ENCODE results near the gene CDRT4. TPM values are rescaled to one million over a fixed set of nuclear protein-coding genes. Genes with fewer than 3 reads are reported as not detected.
"Not testable (repeated sequence)": the region's sequence is repeated elsewhere in the genome, so short reads cannot be mapped to it uniquely, and the experiment has no call there.

Gene CDRT4
- polyA plus RNA-seq, 2 of the 4 experiments (the other 2 are of a cell fraction), result 0.58 to 5.4 TPM

DNA sequence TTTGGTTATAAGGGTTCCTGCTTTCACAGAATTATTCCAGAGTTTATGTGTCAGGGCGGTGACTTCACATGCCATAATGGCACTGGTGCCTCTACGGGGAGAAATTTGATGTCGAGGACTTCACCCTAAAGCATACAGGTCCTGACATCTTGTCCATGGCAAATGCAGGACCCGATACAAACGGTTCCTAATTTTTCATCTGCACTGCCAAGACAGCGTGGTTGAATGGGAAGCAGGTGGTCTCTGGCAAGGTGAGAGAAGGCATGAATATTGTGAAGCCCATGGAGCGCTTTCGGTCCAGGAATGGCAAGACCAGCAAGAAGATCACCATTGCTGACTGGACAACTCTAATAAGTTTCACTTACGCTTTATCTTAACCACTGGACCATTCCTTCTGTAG lies 39.6 kb upstream of the CDRT4 start:
- Histone ChIP-seq H3K4me3 (no peak overlapping the region), H3K9me3 (no peaks in the 10 kb centered on the region), H3K4me2 (no peak overlapping the region), H3K27ac (no peak overlapping the region), H3K4me1 (peaks cover 16% of the 10 kb centered on the region)
- TF ChIP-seq, protein P1, sequence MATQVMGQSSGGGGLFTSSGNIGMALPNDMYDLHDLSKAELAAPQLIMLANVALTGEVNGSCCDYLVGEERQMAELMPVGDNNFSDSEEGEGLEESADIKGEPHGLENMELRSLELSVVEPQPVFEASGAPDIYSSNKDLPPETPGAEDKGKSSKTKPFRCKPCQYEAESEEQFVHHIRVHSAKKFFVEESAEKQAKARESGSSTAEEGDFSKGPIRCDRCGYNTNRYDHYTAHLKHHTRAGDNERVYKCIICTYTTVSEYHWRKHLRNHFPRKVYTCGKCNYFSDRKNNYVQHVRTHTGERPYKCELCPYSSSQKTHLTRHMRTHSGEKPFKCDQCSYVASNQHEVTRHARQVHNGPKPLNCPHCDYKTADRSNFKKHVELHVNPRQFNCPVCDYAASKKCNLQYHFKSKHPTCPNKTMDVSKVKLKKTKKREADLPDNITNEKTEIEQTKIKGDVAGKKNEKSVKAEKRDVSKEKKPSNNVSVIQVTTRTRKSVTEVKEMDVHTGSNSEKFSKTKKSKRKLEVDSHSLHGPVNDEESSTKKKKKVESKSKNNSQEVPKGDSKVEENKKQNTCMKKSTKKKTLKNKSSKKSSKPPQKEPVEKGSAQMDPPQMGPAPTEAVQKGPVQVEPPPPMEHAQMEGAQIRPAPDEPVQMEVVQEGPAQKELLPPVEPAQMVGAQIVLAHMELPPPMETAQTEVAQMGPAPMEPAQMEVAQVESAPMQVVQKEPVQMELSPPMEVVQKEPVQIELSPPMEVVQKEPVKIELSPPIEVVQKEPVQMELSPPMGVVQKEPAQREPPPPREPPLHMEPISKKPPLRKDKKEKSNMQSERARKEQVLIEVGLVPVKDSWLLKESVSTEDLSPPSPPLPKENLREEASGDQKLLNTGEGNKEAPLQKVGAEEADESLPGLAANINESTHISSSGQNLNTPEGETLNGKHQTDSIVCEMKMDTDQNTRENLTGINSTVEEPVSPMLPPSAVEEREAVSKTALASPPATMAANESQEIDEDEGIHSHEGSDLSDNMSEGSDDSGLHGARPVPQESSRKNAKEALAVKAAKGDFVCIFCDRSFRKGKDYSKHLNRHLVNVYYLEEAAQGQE (IDR thresholded peaks at IDR 0.05), result no peak
- TF ChIP-seq, protein P2, sequence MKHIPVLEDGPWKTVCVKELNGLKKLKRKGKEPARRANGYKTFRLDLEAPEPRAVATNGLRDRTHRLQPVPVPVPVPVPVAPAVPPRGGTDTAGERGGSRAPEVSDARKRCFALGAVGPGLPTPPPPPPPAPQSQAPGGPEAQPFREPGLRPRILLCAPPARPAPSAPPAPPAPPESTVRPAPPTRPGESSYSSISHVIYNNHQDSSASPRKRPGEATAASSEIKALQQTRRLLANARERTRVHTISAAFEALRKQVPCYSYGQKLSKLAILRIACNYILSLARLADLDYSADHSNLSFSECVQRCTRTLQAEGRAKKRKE (CRISPR knock-in tag; IDR thresholded peaks at IDR 0.05; ENCODE audit: low read depth), result no peak
- TF ChIP-seq KDM5A (IDR thresholded peaks at IDR 0.05) (no peak), CBX2 (IDR thresholded peaks at IDR 0.05; ENCODE audit: borderline replicate concordance, low read depth) (no peak), POLR2A (IDR thresholded peaks at IDR 0.05; ENCODE audit: low read length) (no peak), POLR2AphosphoS2 (conservative IDR thresholded peaks at IDR 0.05; ENCODE audit: low read length) (no peak), ZFP36 (IDR thresholded peaks at IDR 0.05; ENCODE audit: borderline replicate concordance, partially characterized antibody) (no peak), EHF (CRISPR knock-in tag; IDR thresholded peaks at IDR 0.05) (no peak)
- TF ChIP-seq, protein P3, sequence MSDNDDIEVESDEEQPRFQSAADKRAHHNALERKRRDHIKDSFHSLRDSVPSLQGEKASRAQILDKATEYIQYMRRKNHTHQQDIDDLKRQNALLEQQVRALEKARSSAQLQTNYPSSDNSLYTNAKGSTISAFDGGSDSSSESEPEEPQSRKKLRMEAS (IDR thresholded peaks at IDR 0.05), result no peak
- TF ChIP-seq, protein P4, sequence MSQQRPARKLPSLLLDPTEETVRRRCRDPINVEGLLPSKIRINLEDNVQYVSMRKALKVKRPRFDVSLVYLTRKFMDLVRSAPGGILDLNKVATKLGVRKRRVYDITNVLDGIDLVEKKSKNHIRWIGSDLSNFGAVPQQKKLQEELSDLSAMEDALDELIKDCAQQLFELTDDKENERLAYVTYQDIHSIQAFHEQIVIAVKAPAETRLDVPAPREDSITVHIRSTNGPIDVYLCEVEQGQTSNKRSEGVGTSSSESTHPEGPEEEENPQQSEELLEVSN (IDR thresholded peaks at IDR 0.05; ENCODE audit: borderline replicate concordance, low read depth), result no peak
- DNase-seq (ENCODE audit: low read depth in 1 of 2, low spot score in 1 of 2), result no peak
- POLR2A ChIA-PET, result no interaction called here
- FAIRE-seq, result no peak
- CTCF ChIA-PET, result interaction anchor here (0.8 to 3.2 kb wide), 2 partner anchors 246 to 249 kb away, joined by 5 to 12 read pairs; no protein-coding TSS in a partner anchor
- ATAC-seq, result no peak
- WGBS (ENCODE audit: missing lambda C conversion rate), result 96% methylated on average over 9 of the region's 9 CpGs

DNA sequence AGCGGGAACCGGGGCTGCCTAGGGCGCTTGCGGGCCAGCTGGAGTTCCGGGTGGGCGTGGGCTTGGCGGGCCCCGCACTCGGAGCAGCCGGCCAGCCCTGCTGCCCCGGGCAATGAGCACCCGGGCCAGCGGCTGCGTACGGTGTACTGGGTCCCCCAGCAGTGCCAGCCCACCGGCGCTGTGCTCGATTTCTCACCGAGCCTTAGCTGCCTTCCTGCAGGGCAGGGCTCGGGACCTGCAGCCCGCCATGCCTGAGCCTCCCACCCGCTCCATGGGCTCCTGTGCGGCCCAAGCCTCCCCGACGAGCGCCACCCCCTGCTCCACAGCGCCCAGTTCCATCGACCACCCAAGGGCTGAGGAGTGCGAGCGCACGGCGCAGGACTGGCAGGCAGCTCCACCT lies 38.3 kb upstream of the CDRT4 start:
- H3K4me3 ChIP-seq; H3K4me2 ChIP-seq; ATAC-seq; FAIRE-seq; DNase-seq (ENCODE audit: low read depth in 1 of 2, low spot score in 1 of 2); H3K9me3 ChIP-seq; H3K27ac ChIP-seq; POLR2A ChIA-PET: not testable (repeated sequence)
- WGBS (ENCODE audit: missing lambda C conversion rate), result 95% methylated on average over 23 of the region's 32 CpGs
- peaks cover 15% of the 10 kb centered on the region for H3K4me1 ChIP-seq
- CTCF ChIA-PET, result interaction anchor here (1.2 to 3.2 kb wide), 2 partner anchors 248 to 249 kb away, joined by 3 to 12 read pairs; no protein-coding TSS in a partner anchor

DNA sequence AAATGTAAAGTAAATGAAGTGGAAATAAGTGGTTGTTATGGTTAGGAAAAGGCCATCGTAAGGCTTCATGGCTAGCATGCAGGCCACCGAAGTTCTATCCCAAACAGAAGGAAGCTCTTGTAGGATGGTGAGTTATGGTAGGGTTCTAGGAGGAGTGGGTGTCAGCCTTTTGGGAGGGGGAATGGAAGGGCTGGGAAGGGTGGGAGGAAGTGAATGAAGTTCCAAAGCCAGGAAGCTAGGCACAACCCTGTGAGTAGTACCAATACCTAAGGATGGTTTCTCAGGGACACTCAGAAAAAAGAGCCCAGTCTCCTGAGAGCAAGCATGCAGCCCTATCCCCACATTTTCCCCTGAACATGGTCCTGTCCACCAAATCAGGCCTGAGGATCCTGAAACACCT lies 36.3 kb upstream of the CDRT4 start:
- no peaks in the 10 kb centered on the region for H3K9me3 ChIP-seq
- no peak overlapping the region for H3K27ac ChIP-seq
- DNase-seq (ENCODE audit: low read depth in 1 of 2, low spot score in 1 of 2), result no peak
- POLR2A ChIA-PET, result no interaction called here
- FAIRE-seq, result no peak
- ATAC-seq, result no peak
- H3K4me3 ChIP-seq, result no peak overlapping the region
- 95% methylated on average over 2 of the region's 2 CpGs for WGBS (ENCODE audit: missing lambda C conversion rate)
- no peak for TF ChIP-seq RARB (CRISPR knock-in tag; IDR thresholded peaks at IDR 0.05)
- TF ChIP-seq HDAC2 (IDR thresholded peaks at IDR 0.05), result no peak
- TF ChIP-seq CEBPB (IDR thresholded peaks at IDR 0.05), result no peak
- TF ChIP-seq, protein P3 (IDR thresholded peaks at IDR 0.05), result no peak
- TF ChIP-seq POLR2A (IDR thresholded peaks at IDR 0.05; ENCODE audit: low read length), result no peak
- no peak for TF ChIP-seq BHLHE40 (IDR thresholded peaks at IDR 0.05; ENCODE audit: low read depth, low read length)
- TF ChIP-seq FOXS1 (CRISPR knock-in tag; IDR thresholded peaks at IDR 0.05), result no peak
- TF ChIP-seq CBX8 (IDR thresholded peaks at IDR 0.05), result no peak
- no peak for TF ChIP-seq RCOR1 (IDR thresholded peaks at IDR 0.05; ENCODE audit: low read depth, low read length)
- TF ChIP-seq, protein P1 (IDR thresholded peaks at IDR 0.05), result no peak
- CTCF ChIA-PET, result interaction anchor here (0.8 to 13.8 kb wide), 36 partner anchors 8 to 1441 kb away, joined by 3 to 248 read pairs (median 9); partner anchors contain the start of genes CDRT4 and PMP22
- H3K4me2 ChIP-seq, result no peak overlapping the region
- H3K4me1 ChIP-seq, result peaks cover 5% of the 10 kb centered on the region; the same call in 1 of the 3 replicates

All from A549 (cell line).